ENCODE measurements around the gene MRPL49. TPM values are rescaled to one million over a fixed set of nuclear protein-coding genes. Genes with fewer than 3 reads are reported as not detected.
A peak's percentile ranks its signal among the peaks of the same experiment; 100 is the strongest.

Gene MRPL49
- total and polyA plus RNA-seq, 2 of the 13 experiments (the other 11 are each of a cell fraction or from before 2014, with no cell fraction given): 39.2 to 53.3 TPM

DNA sequence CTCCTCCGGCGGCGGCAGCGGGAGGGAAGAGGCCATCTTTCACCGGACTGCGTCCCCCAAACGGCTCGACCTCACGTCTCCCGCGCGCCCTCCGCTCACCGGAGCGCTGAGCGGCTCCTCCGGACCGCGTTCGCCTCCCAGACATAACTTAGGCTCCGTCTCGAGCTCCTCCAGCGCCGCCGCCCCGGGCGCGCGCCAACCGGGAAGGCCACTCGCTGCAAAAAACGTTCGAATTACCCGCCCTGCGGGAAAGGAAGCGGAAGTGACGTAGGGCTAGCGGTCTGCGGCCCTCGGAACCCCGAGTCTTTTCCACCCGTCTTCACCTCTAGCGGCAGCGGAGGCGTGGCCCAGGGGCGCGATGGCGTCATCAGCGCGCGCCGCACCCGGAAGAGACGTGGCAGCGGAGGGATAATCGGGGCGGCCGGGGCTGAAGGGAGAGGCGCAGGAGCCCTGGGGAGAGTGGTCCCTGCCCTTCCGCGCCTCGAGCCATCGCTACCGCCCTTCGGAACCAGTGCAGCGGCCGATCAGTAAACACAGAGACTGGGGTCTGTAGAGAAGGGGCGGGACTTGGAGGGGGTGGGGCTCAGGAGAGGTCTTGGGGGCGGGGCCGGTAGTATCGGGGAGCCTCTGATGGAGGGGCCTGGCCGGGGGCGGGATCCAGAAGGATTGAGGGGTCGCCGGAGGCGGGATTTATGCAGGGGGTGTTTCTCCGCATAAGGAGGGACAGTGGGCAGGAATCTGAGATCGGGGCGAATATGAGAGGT, 38.1 kb upstream of the MRPL49 start, which contains the start of the genes CDCA5 and ZFPL1 (continued):
- TF ChIP-seq, protein P1, sequence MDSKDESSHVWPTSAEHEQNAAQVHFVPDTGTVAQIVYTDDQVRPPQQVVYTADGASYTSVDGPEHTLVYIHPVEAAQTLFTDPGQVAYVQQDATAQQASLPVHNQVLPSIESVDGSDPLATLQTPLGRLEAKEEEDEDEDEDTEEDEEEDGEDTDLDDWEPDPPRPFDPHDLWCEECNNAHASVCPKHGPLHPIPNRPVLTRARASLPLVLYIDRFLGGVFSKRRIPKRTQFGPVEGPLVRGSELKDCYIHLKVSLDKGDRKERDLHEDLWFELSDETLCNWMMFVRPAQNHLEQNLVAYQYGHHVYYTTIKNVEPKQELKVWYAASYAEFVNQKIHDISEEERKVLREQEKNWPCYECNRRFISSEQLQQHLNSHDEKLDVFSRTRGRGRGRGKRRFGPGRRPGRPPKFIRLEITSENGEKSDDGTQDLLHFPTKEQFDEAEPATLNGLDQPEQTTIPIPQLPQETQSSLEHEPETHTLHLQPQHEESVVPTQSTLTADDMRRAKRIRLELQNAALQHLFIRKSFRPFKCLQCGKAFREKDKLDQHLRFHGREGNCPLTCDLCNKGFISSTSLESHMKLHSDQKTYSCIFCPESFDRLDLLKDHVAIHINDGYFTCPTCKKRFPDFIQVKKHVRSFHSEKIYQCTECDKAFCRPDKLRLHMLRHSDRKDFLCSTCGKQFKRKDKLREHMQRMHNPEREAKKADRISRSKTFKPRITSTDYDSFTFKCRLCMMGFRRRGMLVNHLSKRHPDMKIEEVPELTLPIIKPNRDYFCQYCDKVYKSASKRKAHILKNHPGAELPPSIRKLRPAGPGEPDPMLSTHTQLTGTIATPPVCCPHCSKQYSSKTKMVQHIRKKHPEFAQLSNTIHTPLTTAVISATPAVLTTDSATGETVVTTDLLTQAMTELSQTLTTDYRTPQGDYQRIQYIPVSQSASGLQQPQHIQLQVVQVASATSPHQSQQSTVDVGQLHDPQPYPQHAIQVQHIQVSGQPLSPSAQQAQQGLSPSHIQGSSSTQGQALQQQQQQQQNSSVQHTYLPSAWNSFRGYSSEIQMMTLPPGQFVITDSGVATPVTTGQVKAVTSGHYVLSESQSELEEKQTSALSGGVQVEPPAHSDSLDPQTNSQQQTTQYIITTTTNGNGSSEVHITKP (CRISPR knock-in tag; IDR thresholded peaks at IDR 0.05; ENCODE audit: low read depth): peak; percentile 58; the same call in 1 of the 2 replicates
- TF ChIP-seq ATF1 (CRISPR knock-in tag; IDR thresholded peaks at IDR 0.05) (peak; percentile 99), NFYC (CRISPR knock-in tag; IDR thresholded peaks at IDR 0.05) (peak; percentile 68), ZNF430 (CRISPR knock-in tag; IDR thresholded peaks at IDR 0.05) (peak; percentile 64; the same call in 1 of the 2 replicates), EEA1 (CRISPR knock-in tag; IDR thresholded peaks at IDR 0.05; ENCODE audit: borderline replicate concordance) (no peak), PCBP1 (IDR thresholded peaks at IDR 0.05; ENCODE audit: borderline replicate concordance, low read depth, low read length) (0 out of 2 replicates have a peak, but pooled peaks have one; percentile 81), ELF3 (CRISPR knock-in tag; IDR thresholded peaks at IDR 0.05) (peak; percentile 86), ARNT2 (CRISPR knock-in tag; IDR thresholded peaks at IDR 0.05; ENCODE audit: low read depth) (peak; percentile 95), SIN3B (IDR thresholded peaks at IDR 0.05; ENCODE audit: low read length) (peak; percentile 100), MXD4 (CRISPR knock-in tag; IDR thresholded peaks at IDR 0.05) (peak; percentile 86), ZNF883 (CRISPR knock-in tag; IDR thresholded peaks at IDR 0.05; ENCODE audit: not compliant biosample characterization) (no peak), ZFP90 (CRISPR knock-in tag; IDR thresholded peaks at IDR 0.05; ENCODE audit: borderline replicate concordance) (peak; percentile 16; the same call in 1 of the 2 replicates), CBFB (CRISPR knock-in tag; IDR thresholded peaks at IDR 0.05) (peak; percentile 88; the same call in 1 of the 2 replicates), ARID2 (CRISPR knock-in tag; IDR thresholded peaks at IDR 0.05; ENCODE audit: borderline replicate concordance) (peak; percentile 96), HNRNPK (IDR thresholded peaks at IDR 0.05; ENCODE audit: low read depth, low read length, poor library complexity, severe bottlenecking) (peak; percentile 48), YY1 (IDR thresholded peaks at IDR 0.05; ENCODE audit: insufficient read depth, insufficient replicate concordance, low read depth, low read length) (peak; percentile 64), ZNF747 (CRISPR knock-in tag; IDR thresholded peaks at IDR 0.05; ENCODE audit: borderline replicate concordance) (peak; percentile 84; the same call in 1 of the 2 replicates), HMG20B (CRISPR knock-in tag; conservative IDR thresholded peaks at IDR 0.05) (no peak), PLRG1 (conservative IDR thresholded peaks at IDR 0.05) (no peak), KLF15 (CRISPR knock-in tag; IDR thresholded peaks at IDR 0.05; ENCODE audit: borderline replicate concordance) (no peak; the same call in 1 of the 2 replicates)
- TF ChIP-seq, protein P2, sequence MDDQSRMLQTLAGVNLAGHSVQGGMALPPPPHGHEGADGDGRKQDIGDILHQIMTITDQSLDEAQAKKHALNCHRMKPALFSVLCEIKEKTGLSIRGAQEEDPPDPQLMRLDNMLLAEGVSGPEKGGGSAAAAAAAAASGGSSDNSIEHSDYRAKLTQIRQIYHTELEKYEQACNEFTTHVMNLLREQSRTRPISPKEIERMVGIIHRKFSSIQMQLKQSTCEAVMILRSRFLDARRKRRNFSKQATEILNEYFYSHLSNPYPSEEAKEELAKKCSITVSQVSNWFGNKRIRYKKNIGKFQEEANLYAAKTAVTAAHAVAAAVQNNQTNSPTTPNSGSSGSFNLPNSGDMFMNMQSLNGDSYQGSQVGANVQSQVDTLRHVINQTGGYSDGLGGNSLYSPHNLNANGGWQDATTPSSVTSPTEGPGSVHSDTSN (CRISPR knock-in tag; IDR thresholded peaks at IDR 0.05; ENCODE audit: borderline replicate concordance): no peak
- TF ChIP-seq, protein P3, sequence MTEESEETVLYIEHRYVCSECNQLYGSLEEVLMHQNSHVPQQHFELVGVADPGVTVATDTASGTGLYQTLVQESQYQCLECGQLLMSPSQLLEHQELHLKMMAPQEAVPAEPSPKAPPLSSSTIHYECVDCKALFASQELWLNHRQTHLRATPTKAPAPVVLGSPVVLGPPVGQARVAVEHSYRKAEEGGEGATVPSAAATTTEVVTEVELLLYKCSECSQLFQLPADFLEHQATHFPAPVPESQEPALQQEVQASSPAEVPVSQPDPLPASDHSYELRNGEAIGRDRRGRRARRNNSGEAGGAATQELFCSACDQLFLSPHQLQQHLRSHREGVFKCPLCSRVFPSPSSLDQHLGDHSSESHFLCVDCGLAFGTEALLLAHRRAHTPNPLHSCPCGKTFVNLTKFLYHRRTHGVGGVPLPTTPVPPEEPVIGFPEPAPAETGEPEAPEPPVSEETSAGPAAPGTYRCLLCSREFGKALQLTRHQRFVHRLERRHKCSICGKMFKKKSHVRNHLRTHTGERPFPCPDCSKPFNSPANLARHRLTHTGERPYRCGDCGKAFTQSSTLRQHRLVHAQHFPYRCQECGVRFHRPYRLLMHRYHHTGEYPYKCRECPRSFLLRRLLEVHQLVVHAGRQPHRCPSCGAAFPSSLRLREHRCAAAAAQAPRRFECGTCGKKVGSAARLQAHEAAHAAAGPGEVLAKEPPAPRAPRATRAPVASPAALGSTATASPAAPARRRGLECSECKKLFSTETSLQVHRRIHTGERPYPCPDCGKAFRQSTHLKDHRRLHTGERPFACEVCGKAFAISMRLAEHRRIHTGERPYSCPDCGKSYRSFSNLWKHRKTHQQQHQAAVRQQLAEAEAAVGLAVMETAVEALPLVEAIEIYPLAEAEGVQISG (CRISPR knock-in tag; IDR thresholded peaks at IDR 0.05): peak; percentile 92

Measured in HepG2 (cell line).